H1 (cell line): ENCODE measurements around the gene SLC7A5.

Source experiments
- CREB1 ChIP-seq: IDR thresholded peaks from 2 replicates; pipeline ENCODE4 v1.6.1; 2012; ENCODE audit warnings: inconsistent platforms
- EP300 ChIP-seq, 2 experiments: IDR thresholded peaks; 1 replicate in 1 of 2; 2 replicates in 1 of 2; pipeline ENCODE4 v1.6.1; 2011 to 2012; ENCODE audit warnings: low read depth in 2 of 2, low read length in 2 of 2, mild to moderate bottlenecking in 2 of 2, borderline replicate concordance in 1 of 2, inconsistent platforms in 1 of 2, moderate library complexity in 1 of 2
- RAD21 ChIP-seq, 2 experiments: IDR thresholded peaks in 1 of 2; conservative IDR thresholded peaks in 1 of 2; 2 replicates each; pipeline ENCODE4 v1.6.1; 2011; ENCODE audit warnings: low read depth in 2 of 2, low read length in 2 of 2, improper control_type of control experiment in 1 of 2, inconsistent platforms in 1 of 2, mild to moderate bottlenecking in 1 of 2, moderate library complexity in 1 of 2

GRCh38 chr16:87790292-87791100 lies 78.8 kb downstream of the SLC7A5 start:
- TF ChIP-seq RAD21 (IDR thresholded peaks at IDR 0.05 in 1 of 2, conservative IDR thresholded peaks at IDR 0.05 in 1 of 2; ENCODE audit: low read depth in 2 of 2, low read length in 2 of 2) (no peak), CREB1 (no peak), EP300 (IDR thresholded peaks at IDR 0.05; ENCODE audit: borderline replicate concordance in 1 of 2, low read depth in 2 of 2, low read length in 2 of 2) (no peak)
